ENCODE results near the gene NPR2.

DNA sequence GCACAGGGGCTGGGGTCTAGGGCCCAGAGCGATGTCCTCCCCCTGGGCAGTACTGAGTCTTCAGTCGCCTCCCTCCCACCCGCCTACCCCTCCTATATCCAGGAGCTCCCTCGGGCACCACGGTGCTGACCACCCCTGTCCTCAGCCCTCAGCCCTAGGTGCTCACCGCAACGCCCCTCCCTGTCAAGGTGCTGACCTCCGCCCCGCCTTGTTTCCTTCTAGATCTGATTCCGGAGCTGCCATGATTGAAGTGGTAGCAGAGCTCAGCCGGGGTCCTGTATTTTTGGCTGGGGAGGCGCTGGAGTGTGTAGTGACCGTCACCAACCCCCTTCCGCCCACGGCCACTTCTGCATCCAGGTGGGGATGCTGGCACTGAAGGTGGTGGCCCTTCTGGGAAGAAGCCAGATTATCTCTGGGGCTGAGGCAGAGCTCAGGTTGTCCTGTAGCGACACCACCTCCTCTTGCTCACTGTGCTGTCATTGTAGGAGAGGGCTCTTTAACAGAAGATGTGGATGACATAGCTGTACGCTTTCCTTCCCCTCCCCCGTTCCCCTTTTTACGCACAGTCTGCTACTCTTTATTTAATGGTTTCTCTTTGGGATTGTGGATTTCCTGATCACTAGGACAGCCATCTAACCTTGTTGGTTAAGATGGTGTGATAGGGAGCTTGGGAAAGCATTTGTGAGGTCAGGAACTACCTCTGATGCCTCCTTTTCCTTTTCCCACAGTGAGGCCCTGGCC lies 41.7 kb upstream of the NPR2 start:
- TF ChIP-seq, protein P1, sequence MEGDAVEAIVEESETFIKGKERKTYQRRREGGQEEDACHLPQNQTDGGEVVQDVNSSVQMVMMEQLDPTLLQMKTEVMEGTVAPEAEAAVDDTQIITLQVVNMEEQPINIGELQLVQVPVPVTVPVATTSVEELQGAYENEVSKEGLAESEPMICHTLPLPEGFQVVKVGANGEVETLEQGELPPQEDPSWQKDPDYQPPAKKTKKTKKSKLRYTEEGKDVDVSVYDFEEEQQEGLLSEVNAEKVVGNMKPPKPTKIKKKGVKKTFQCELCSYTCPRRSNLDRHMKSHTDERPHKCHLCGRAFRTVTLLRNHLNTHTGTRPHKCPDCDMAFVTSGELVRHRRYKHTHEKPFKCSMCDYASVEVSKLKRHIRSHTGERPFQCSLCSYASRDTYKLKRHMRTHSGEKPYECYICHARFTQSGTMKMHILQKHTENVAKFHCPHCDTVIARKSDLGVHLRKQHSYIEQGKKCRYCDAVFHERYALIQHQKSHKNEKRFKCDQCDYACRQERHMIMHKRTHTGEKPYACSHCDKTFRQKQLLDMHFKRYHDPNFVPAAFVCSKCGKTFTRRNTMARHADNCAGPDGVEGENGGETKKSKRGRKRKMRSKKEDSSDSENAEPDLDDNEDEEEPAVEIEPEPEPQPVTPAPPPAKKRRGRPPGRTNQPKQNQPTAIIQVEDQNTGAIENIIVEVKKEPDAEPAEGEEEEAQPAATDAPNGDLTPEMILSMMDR (IDR thresholded peaks at IDR 0.05) = no peak
- TF ChIP-seq EP300 (IDR thresholded peaks at IDR 0.05) (no peak), POLR2A (IDR thresholded peaks at IDR 0.05) (no peak), POLR2AphosphoS5 (IDR thresholded peaks at IDR 0.05) (no peak)
